HCT116 (cell line): ENCODE results near the gene SH3GL3. TPM values are rescaled to one million over a fixed set of nuclear protein-coding genes. Genes with fewer than 3 reads are reported as not detected.

ENCODE experiments used
- ATAC-seq: fragments of 200-7000 bp; cut with Tn5 transposase; 2 replicates; pipeline ENCODE4 v1.9.1; 2020; ENCODE audit warnings: mild to moderate bottlenecking, moderate library complexity
- BruUV-seq: library from RNA; stranded (reverse); fragments of 400-500 nt; replicated peaks from 2 replicates; lab custom pipeline; 2021; lab: Mats Ljungman, UMichigan
- CTCF ChIA-PET: fragments of 300-600 bp; sonication (Branson Sonifier 250); formaldehyde crosslinking; loops from one replicate; lab custom pipeline; 2021; ENCODE audit warnings: antibody characterized with exemption; lab: Charles Lee
- POLR2A ChIA-PET: fragments of 300-600, 350-600 bp; sonication (Branson Sonifier 250); formaldehyde crosslinking; loops from one replicate; lab custom pipeline; 2021; ENCODE audit warnings: antibody characterized with exemption; lab: Charles Lee
- RAD21 ChIA-PET, 2 experiments: fragments of 300-600 bp; sonication (Branson Sonifier 250); formaldehyde crosslinking; loops; one replicate each; lab custom pipeline; 2023; ENCODE audit warnings: low total read pairs in 2 of 2; ENCODE audit not compliant: uncharacterized antibody in 2 of 2, unreplicated experiment in 2 of 2, low non-redundant PET in 1 of 2; lab: Charles Lee
- DNase-seq: peaks from one replicate; pipeline ENCODE4 v3.0.0-alpha.2; 2010; ENCODE audit warnings: low read depth, low spot score
- H2AFZ ChIP-seq: fragments of 200-600 bp; shearing (Covaris generic), sonication (generic); 2 replicates; pipeline ENCODE4 v1.6.1; 2017; ENCODE audit warnings: low read depth, mixed run types, mixed read lengths, antibody characterized with exemption, low read length; ENCODE audit not compliant: poor library complexity, severe bottlenecking
- H3K27ac ChIP-seq: 2 replicates; pipeline ENCODE4 v1.5.1; 2012; ENCODE audit warnings: low read depth, low read length
- H3K27me3 ChIP-seq: fragments of 200-600 bp; sonication (generic); 2 replicates; pipeline ENCODE4 v1.6.1; 2016; ENCODE audit warnings: mixed run types, low read length, mixed read lengths; ENCODE audit not compliant: insufficient read depth
- H3K36me3 ChIP-seq, 2 experiments: fragments of 200-500 bp in 1 of 2; fragments of 200-600 bp in 1 of 2; sonication (Bioruptor generic) in 1 of 2; sonication (generic) in 1 of 2; 2 replicates each; pipeline versions ENCODE4 v1.5.1 to v1.6.1; 2014 to 2016; ENCODE audit warnings: low read length in 2 of 2, inconsistent platforms in 1 of 2, mixed read lengths in 1 of 2, mixed run types in 1 of 2; ENCODE audit not compliant: insufficient read depth in 2 of 2, control insufficient read depth in 1 of 2
- H3K4me1 ChIP-seq, 2 experiments: fragments of 200-600 bp in 1 of 2; sonication (generic) in 1 of 2; 2 replicates each; pipeline versions ENCODE4 v1.5.1 to v1.6.1; 2012 to 2017; ENCODE audit warnings: low read length in 2 of 2, inconsistent platforms in 1 of 2, mild to moderate bottlenecking in 1 of 2, mixed read lengths in 1 of 2, mixed run types in 1 of 2, moderate library complexity in 1 of 2; ENCODE audit not compliant: insufficient read depth in 2 of 2, control insufficient read depth in 1 of 2
- H3K4me2 ChIP-seq: fragments of 200-600 bp; sonication (generic); 2 replicates; pipeline ENCODE4 v1.6.1; 2017; ENCODE audit warnings: mixed run types, low read length, mixed read lengths
- H3K4me3 ChIP-seq, 2 experiments: fragments of 200-600 bp in 1 of 2; sonication (generic) in 1 of 2; replicated peaks in 1 of 2; 2 replicates each; pipeline ENCODE4 v1.5.1; 2011 to 2016; ENCODE audit warnings: low read length in 2 of 2, control low read depth in 1 of 2, low read depth in 1 of 2, mild to moderate bottlenecking in 1 of 2, mixed read lengths in 1 of 2, mixed run types in 1 of 2
- H3K79me2 ChIP-seq: fragments of 200-600 bp; sonication (generic); 2 replicates; pipeline ENCODE4 v1.6.1; 2017; ENCODE audit warnings: mild to moderate bottlenecking, mixed run types, low read length, moderate library complexity, mixed read lengths; ENCODE audit not compliant: insufficient read depth
- H3K9ac ChIP-seq: fragments of 200-600 bp; sonication (generic); 2 replicates; pipeline ENCODE4 v1.6.1; 2016; ENCODE audit warnings: low read length, mixed read lengths
- H3K9me2 ChIP-seq: fragments of 200-600 bp; sonication (generic), shearing (Covaris generic); 2 replicates; pipeline ENCODE4 v1.6.1; 2017; ENCODE audit warnings: mixed run types, mild to moderate bottlenecking, moderate library complexity; ENCODE audit not compliant: insufficient read depth
- H3K9me3 ChIP-seq, 2 experiments: fragments of 200-500 bp in 1 of 2; fragments of 200-600 bp in 1 of 2; sonication (Bioruptor generic) in 1 of 2; sonication (generic) in 1 of 2; 2 replicates each; pipeline ENCODE4 v1.6.1; 2014 to 2017; ENCODE audit warnings: low read length in 2 of 2, mixed read lengths in 2 of 2, inconsistent platforms in 1 of 2, low read depth in 1 of 2, mild to moderate bottlenecking in 1 of 2, mixed run types in 1 of 2, moderate library complexity in 1 of 2; ENCODE audit not compliant: control insufficient read depth in 1 of 2, insufficient read depth in 1 of 2
- H4K20me1 ChIP-seq: fragments of 200-600 bp; sonication (generic), shearing (Covaris generic); 2 replicates; pipeline ENCODE4 v1.6.1; 2017; ENCODE audit warnings: mixed run types, mild to moderate bottlenecking, moderate library complexity; ENCODE audit not compliant: insufficient read depth
- ATF3 ChIP-seq: IDR thresholded peaks from 2 replicates; pipeline ENCODE4 v1.6.1; 2012
- CEBPB ChIP-seq: IDR thresholded peaks from 2 replicates; pipeline ENCODE4 v1.6.1; 2012; ENCODE audit warnings: low read depth
- EZH2phosphoT487 ChIP-seq: fragments of 200-600 bp; IDR thresholded peaks from 2 replicates; pipeline ENCODE4 v1.6.1; 2018; ENCODE audit warnings: antibody characterized with exemption, borderline replicate concordance
- JUND ChIP-seq: IDR thresholded peaks from 2 replicates; pipeline ENCODE4 v1.6.1; 2012
- POLR2A ChIP-seq: IDR thresholded peaks from 2 replicates; pipeline ENCODE4 v1.7.0; 2011; ENCODE audit warnings: borderline replicate concordance; ENCODE audit not compliant: insufficient read depth, insufficient read length; ENCODE audit errors: extremely low read depth
- POLR2AphosphoS5 ChIP-seq: IDR thresholded peaks from 2 replicates; pipeline ENCODE4 v1.6.1; 2011; ENCODE audit warnings: mild to moderate bottlenecking, low read depth, low read length, moderate library complexity
- REST ChIP-seq: IDR thresholded peaks from 2 replicates; pipeline ENCODE4 v1.6.1; 2012; ENCODE audit warnings: low read depth
- SIN3A ChIP-seq: IDR thresholded peaks from 2 replicates; pipeline ENCODE4 v1.6.1; 2012; ENCODE audit warnings: low read depth
- SP1 ChIP-seq: IDR thresholded peaks from 2 replicates; pipeline ENCODE4 v1.6.1; 2012; ENCODE audit warnings: low read depth
- SRF ChIP-seq: IDR thresholded peaks from 2 replicates; pipeline ENCODE4 v1.6.1; 2012; ENCODE audit warnings: low read depth
- TCF7L2 ChIP-seq: IDR thresholded peaks from 2 replicates; pipeline ENCODE4 v1.7.0; 2011; ENCODE audit warnings: borderline replicate concordance, inconsistent platforms; ENCODE audit not compliant: insufficient read depth, insufficient read length; ENCODE audit errors: extremely low read depth
- ZBTB33 ChIP-seq: IDR thresholded peaks from 2 replicates; pipeline ENCODE4 v1.6.1; 2011; ENCODE audit warnings: mild to moderate bottlenecking, low read length, moderate library complexity; ENCODE audit not compliant: insufficient replicate concordance; ENCODE audit errors: extremely low read depth
- ZFX ChIP-seq: fragments of 450-650 bp; IDR thresholded peaks from 2 replicates; pipeline ENCODE4 v1.6.1; 2017
- ZNF274 ChIP-seq: fragments of 200-500 bp; sonication (Bioruptor generic); IDR thresholded peaks from 2 replicates; pipeline ENCODE4 v1.6.1; 2014; ENCODE audit warnings: mild to moderate bottlenecking, low read depth, low read length, inconsistent platforms
- intact Hi-C: fragments of 100-400 bp; cut with micrococcal nuclease; formaldehyde crosslinking; loops from 2 replicates; pipeline ENCODE4 v1.10.0; 2022
- total RNA-seq: library from RNA; stranded (reverse); gene quantifications from one replicate; pipeline ENCODE4 v1.2.1, GENCODE V29; 2021; ENCODE audit not compliant: unreplicated experiment

Gene SH3GL3
- total RNA-seq, 1 experiment from 2014 or later = 1.3 TPM

- Histone ChIP-seq H4K20me1 (no peaks in the 10 kb centered on the region), H3K4me3 (no peak overlapping the region), H3K9me2 (no peaks in the 10 kb centered on the region), H3K27me3 (no peaks in the 10 kb centered on the region), H3K4me1 (no peaks in the 10 kb centered on the region; a peak in 1 of 4 replicates), H3K27ac (no peak overlapping the region), H3K4me2 (no peak overlapping the region), H2AFZ (no peak overlapping the region), H3K9me3 (no peaks in the 10 kb centered on the region), H3K79me2 (no peaks in the 10 kb centered on the region), H3K9ac (no peak overlapping the region), H3K36me3 (no peaks in the 10 kb centered on the region)
- ATAC-seq (no peak), DNase-seq (no peak)
- POLR2A ChIA-PET = no interaction called here
- intact Hi-C loops = no loop called here
- CTCF ChIA-PET = interaction anchor here (0.9 kb wide), 1 partner anchor 126 kb away, joined by 4 read pairs; no protein-coding TSS in a partner anchor
- RAD21 ChIA-PET = no interaction called here
- TF ChIP-seq ATF3 = no peak
- BruUV-seq = no TSS peak
Observed at GRCh38 chr15:83445643-83446042, 1.5 kb upstream of the SH3GL3 start.

DNA sequence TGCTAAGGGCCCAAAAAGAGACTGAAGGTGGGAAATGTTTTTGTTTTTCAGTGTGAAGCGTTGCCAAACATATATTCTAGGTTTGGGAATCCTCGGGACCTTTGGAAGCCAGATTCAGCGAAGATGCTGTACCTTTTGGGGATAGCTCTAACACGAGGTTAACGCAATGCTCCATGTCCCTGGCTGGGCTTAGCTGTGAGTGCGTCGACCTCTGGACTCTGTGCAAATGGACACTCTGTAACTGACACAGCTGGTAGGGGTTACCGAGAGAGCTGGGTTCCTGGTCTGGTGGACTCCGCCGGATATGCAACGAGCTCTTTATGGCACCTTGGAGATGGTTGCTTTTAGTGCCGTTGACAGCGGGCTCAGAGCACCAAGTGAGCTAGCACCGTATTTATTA is 724 bp upstream of the SH3GL3 start:
- intact Hi-C loops = no loop called here
- Histone ChIP-seq H3K9ac (no peak overlapping the region), H3K4me3 (no peak overlapping the region; a peak in 1 of 4 replicates), H3K4me1 (no peaks in the 10 kb centered on the region; a peak in 1 of 4 replicates), H4K20me1 (no peaks in the 10 kb centered on the region), H3K27me3 (no peaks in the 10 kb centered on the region), H3K36me3 (no peaks in the 10 kb centered on the region), H3K9me3 (no peaks in the 10 kb centered on the region), H3K27ac (no peak overlapping the region), H3K79me2 (no peaks in the 10 kb centered on the region), H3K9me2 (no peaks in the 10 kb centered on the region), H3K4me2 (peak overlapping the region; percentile 83), H2AFZ (peak overlapping the region; percentile 32)
- DNase-seq (no peak), ATAC-seq (peak; percentile 3; the same call in 1 of the 2 replicates)
- TF ChIP-seq POLR2AphosphoS5 (no peak), POLR2A (no peak), SP1 (no peak), SRF (no peak), SIN3A (no peak), ZNF274 (no peak), ZBTB33 (no peak), TCF7L2 (no peak), JUND (no peak), EZH2phosphoT487 (no peak), ATF3 (no peak), CEBPB (no peak), ZFX (no peak), REST (no peak)
- CTCF ChIA-PET = interaction anchor here (0.6 to 1.6 kb wide), 5 partner anchors 10 to 588 kb away, joined by 3 to 7 read pairs (median 5); no protein-coding TSS in a partner anchor
- no TSS peak for BruUV-seq
- POLR2A ChIA-PET = no interaction called here
- RAD21 ChIA-PET = no interaction called here
